Activated T-cell treated with anti-CD3 and anti-CD28 coated beads, Interleukin-2, amount 50 U/mL, for 72 hours (primary cell): Measurements from ENCODE around the gene CDC34. TPM values are rescaled to one million over a fixed set of nuclear protein-coding genes. Genes with fewer than 3 reads are reported as not detected.

ENCODE experiments used
- ATAC-seq, 2 donors: fragments of 150-1000 bp; cut with Tn5 transposase; replicated peaks in 1 of 2; 2 replicates each; pipeline ENCODE4 v1.10.0; 2021; ENCODE audit warnings: moderate library complexity in 2 of 2, mild to moderate bottlenecking in 1 of 2
- DNase-seq, 2 donors: peaks; one replicate each; pipeline ENCODE4 v3.0.0; 2021 to 2022; ENCODE audit warnings: mixed read lengths in 1 of 2
- H3K27ac Mint-ChIP-seq: one replicate; pipeline ENCODE4 v1.8.0; 2022; ENCODE audit warnings: mild to moderate bottlenecking, moderate library complexity, mixed read lengths
- H3K27me3 Mint-ChIP-seq: one replicate; pipeline ENCODE4 v1.8.0; 2022; ENCODE audit warnings: low read depth, mixed read lengths
- H3K36me3 Mint-ChIP-seq, 2 donors: one replicate each; pipeline ENCODE4 v1.8.0; 2022; ENCODE audit warnings: mixed read lengths in 2 of 2, mild to moderate bottlenecking in 1 of 2; ENCODE audit not compliant: insufficient read depth in 2 of 2
- H3K4me1 Mint-ChIP-seq: one replicate; pipeline ENCODE4 v1.8.0; 2022; ENCODE audit warnings: low read depth, mixed read lengths
- H3K4me3 Mint-ChIP-seq, 2 donors: one replicate each; pipeline ENCODE4 v1.8.0; 2022; ENCODE audit warnings: mild to moderate bottlenecking in 2 of 2, mixed read lengths in 2 of 2, moderate library complexity in 2 of 2
- H3K9me3 Mint-ChIP-seq, 2 donors: one replicate each; pipeline ENCODE4 v1.8.0; 2022; ENCODE audit warnings: mixed read lengths in 2 of 2
- total RNA-seq, 2 donors: library from RNA; stranded (reverse); gene quantifications; one replicate each; pipeline ENCODE4 v1.2.3, GENCODE V29; 2022

CDC34 gene
- total RNA-seq, 2 donors from 2014 or later = 48.4 to 56.1 TPM

- ATAC-seq (peak; percentile 88 to 90), DNase-seq (peak; percentile 64 to 67)
- Mint-ChIP-seq H3K4me3 (no peak overlapping the region), H3K36me3 (no peaks in the 10 kb centered on the region), H3K27ac (no peak overlapping the region), H3K27me3 (no peaks in the 10 kb centered on the region), H3K4me1 (peaks cover 5% of the 10 kb centered on the region), H3K9me3 (no peaks in the 10 kb centered on the region)
These were observed 12.8 kb upstream of the CDC34 start for GRCh38 chr19:518598-519231.

GRCh38 chr19:519449-519865 lies 12.1 kb upstream of the CDC34 start:
- H3K36me3 Mint-ChIP-seq = no peaks in the 10 kb centered on the region
- H3K9me3 Mint-ChIP-seq = no peaks in the 10 kb centered on the region
- peaks cover 5% of the 10 kb centered on the region for H3K4me1 Mint-ChIP-seq
- ATAC-seq (no peak), DNase-seq (no peak)
- no peak overlapping the region for H3K4me3 Mint-ChIP-seq
- no peak overlapping the region for H3K27ac Mint-ChIP-seq
- H3K27me3 Mint-ChIP-seq = no peaks in the 10 kb centered on the region

DNA sequence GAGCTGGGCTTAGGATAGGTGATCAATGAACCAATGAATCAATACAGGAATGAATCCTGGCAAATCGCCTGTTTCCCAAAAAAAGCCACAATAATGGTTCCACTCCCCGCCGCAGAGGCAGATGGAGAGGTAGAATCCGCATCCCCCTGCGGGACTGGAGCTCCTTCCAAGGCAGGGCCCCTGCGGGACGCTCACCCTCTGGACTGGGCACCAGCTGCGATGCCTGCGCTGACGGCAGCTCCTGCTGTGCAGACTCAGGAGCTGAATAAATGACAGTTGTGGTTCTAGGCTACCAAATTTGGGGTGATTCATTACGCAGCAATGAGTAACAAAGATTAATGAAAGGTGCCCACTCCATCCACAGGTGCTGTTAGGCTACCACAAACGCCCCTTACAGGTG lies 8.8 kb upstream of the CDC34 start:
- H3K4me3 Mint-ChIP-seq = no peak overlapping the region
- no peaks in the 10 kb centered on the region for H3K9me3 Mint-ChIP-seq
- no peak for ATAC-seq
- H3K4me1 Mint-ChIP-seq = no peaks in the 10 kb centered on the region
- H3K36me3 Mint-ChIP-seq = no peaks in the 10 kb centered on the region
- no peaks in the 10 kb centered on the region for H3K27me3 Mint-ChIP-seq
- no peak overlapping the region for H3K27ac Mint-ChIP-seq
- no peak for DNase-seq

DNA sequence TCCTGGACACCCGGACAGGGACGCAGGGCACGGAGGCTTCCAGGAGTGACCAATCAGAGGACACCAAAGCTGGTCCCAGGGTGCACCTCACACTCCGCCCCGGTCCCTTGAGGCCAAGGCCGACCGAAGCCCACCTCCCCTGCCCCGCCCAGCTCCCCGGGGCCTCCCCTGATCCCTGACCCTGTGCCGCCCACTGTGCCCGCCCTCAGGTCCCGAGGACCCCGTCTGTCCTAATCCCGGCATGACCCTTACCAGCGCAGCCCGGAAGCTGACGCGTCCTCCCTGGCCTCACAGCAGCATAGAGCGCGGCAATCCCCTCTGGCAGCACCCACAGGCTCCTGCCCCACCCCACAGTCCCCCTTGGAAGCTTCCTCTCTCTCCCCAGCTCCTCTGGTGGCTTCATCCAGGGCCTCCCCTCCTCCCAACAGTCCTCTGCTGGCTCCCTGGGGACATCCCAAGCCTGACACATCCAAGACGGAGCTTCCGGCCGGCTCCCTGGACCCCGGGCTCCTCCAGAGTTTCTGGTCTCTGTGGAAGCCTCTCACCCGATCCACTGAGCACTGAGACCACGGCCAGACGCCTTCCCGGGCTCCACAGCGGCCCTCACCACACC lies 7.4 kb upstream of the CDC34 start:
- no peak for ATAC-seq
- Mint-ChIP-seq H3K9me3 (no peaks in the 10 kb centered on the region), H3K27ac (no peak overlapping the region), H3K27me3 (no peaks in the 10 kb centered on the region), H3K36me3 (no peaks in the 10 kb centered on the region), H3K4me3 (no peak overlapping the region), H3K4me1 (peaks cover 5% of the 10 kb centered on the region)
- DNase-seq = no peak

GRCh38 chr19:525029-525428 lies 6.5 kb upstream of the CDC34 start:
- ATAC-seq = peak in 1 of 2 donors; percentile 9
- DNase-seq = no peak
- no peak overlapping the region for H3K4me3 Mint-ChIP-seq
- no peaks in the 10 kb centered on the region for H3K27me3 Mint-ChIP-seq
- no peaks in the 10 kb centered on the region for H3K9me3 Mint-ChIP-seq
- H3K36me3 Mint-ChIP-seq = no peaks in the 10 kb centered on the region
- H3K4me1 Mint-ChIP-seq = peaks cover 5% of the 10 kb centered on the region
- H3K27ac Mint-ChIP-seq = no peak overlapping the region

DNA sequence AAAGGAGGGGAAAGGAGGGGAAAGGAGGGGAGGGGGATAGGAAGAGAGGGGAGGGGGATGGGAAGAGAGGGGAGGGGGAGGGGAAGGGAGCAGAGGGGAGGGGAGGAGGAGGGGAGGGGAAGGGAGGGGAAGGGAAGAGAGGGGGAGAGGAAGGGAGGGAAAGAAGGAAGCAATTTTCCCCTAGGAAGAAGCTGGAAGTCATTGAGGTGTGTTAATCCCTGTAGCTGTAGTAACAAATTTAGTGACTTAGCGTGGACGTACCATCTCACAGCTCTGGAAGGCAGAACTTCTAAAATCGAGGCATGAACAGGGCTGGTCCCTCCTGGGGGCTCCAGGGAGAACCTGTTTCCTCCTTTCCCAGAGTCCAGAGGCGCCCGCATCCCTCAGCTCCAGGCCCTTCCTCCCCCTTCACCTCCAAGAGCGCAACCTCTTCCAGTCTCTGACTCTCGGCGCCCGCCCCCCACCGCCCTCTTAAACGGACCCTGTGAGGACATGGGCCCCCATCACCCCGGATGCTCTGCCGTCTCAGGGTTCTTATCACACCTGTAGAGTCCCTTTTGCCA lies 5.6 kb upstream of the CDC34 start:
- H3K9me3 Mint-ChIP-seq = no peaks in the 10 kb centered on the region
- H3K4me1 Mint-ChIP-seq = peaks cover 5% of the 10 kb centered on the region
- H3K36me3 Mint-ChIP-seq = no peaks in the 10 kb centered on the region
- no peak for DNase-seq
- no peak overlapping the region for H3K27ac Mint-ChIP-seq
- H3K27me3 Mint-ChIP-seq = no peaks in the 10 kb centered on the region
- no peak for ATAC-seq
- no peak overlapping the region for H3K4me3 Mint-ChIP-seq

DNA sequence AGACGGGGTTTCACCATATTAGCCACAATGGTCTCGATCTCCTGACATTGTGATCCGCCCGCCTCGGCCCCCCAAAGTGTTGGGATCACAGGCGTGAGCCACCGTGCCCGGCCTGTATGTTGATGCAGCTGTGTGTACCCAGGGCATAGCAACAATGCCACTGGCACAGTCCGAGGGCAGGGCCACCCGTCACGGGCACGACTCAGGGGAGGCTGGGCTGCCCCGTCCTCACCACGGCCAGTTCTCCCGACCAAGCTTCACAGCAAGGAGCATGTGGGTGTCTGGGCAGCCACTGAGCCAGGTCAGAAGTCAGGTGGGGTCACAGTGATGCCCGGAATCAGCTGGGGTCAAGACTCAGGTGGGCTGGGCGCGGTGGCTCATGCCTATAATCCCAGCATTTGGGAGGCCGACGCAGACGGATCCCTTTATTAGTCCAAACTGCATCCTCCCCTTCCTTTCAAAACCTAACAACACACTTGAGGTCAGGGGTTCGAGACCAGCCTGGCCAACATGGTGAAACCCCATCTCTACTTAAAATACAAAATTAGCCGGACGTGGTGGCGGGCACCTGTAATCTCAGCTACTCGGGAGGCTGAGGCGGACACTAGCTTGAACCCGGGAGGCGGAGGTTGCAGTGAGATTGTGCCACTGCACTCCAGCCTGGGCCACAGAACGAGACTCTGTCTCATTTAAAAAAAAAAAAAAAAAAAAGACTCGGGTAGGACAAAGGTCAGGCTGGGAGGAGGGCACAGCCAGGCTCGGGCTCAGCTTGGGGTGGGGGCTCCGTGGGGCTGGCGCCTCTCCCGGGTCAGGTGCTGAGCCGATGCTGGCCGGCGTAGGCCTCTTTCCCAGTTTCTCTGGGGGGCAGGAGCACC lies 1.2 kb upstream of the CDC34 start:
- Mint-ChIP-seq H3K27me3 (no peaks in the 10 kb centered on the region), H3K36me3 (no peaks in the 10 kb centered on the region), H3K4me1 (peaks cover 20% of the 10 kb centered on the region), H3K27ac (peak overlapping the region; percentile 42), H3K4me3 (peak overlapping the region; percentile 78 to 84), H3K9me3 (no peaks in the 10 kb centered on the region)
- DNase-seq = no peak
- ATAC-seq = no peak

DNA sequence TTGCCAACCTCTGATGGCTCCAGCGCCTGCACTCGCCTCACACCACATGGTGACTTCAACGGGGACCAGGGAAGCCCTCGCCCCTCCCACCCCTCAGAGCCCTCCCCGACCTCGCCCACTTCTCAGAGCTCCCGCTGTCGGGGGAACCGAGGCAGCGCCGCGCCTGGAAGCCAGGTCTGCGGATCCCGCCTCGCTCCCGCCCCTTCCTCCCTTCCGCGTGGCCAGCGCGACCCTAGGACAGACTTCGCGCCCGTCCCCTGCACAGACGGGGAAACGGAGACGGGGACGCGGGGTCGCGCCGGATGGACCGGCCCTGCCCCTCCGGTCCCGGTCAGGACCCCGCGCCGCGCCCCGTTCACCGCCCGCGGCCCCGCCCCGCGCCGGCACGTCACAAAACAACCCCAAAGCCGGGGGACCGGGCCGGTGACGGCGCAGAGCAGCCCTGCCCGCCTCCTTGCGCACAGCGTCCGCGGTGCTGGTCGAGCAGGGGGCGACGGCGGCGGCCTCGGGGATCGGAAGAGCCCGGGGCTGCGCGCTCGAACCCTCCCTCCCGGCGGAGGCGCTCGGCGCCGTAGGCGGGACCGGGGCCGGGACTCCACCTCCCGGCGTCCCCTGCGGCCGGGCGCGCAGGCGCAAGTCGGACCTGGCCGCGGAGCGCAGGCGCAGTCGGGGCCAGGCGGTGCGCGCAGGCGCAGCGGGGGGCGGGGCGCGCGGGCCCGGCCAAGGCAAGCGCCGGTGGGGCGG lies 379 bp upstream of the CDC34 start:
- Mint-ChIP-seq H3K4me1 (peaks cover 20% of the 10 kb centered on the region), H3K36me3 (no peaks in the 10 kb centered on the region), H3K9me3 (no peaks in the 10 kb centered on the region), H3K4me3 (peak overlapping the region; percentile 78 to 84), H3K27me3 (no peaks in the 10 kb centered on the region), H3K27ac (peak overlapping the region; percentile 79)
- ATAC-seq (peak; percentile 74 to 77), DNase-seq (peak; percentile 88 to 97)

- DNase-seq (peak; percentile 47 to 50), ATAC-seq (peak in 1 of 2 donors; percentile 29)
- Mint-ChIP-seq H3K4me3 (peak overlapping the region; percentile 84 to 91), H3K9me3 (no peaks in the 10 kb centered on the region), H3K4me1 (peaks cover 20% of the 10 kb centered on the region), H3K27ac (peak overlapping the region; percentile 18), H3K36me3 (no peaks in the 10 kb centered on the region), H3K27me3 (no peaks in the 10 kb centered on the region)
These were observed 1.2 kb downstream of the CDC34 start for GRCh38 chr19:532561-533363.

DNA sequence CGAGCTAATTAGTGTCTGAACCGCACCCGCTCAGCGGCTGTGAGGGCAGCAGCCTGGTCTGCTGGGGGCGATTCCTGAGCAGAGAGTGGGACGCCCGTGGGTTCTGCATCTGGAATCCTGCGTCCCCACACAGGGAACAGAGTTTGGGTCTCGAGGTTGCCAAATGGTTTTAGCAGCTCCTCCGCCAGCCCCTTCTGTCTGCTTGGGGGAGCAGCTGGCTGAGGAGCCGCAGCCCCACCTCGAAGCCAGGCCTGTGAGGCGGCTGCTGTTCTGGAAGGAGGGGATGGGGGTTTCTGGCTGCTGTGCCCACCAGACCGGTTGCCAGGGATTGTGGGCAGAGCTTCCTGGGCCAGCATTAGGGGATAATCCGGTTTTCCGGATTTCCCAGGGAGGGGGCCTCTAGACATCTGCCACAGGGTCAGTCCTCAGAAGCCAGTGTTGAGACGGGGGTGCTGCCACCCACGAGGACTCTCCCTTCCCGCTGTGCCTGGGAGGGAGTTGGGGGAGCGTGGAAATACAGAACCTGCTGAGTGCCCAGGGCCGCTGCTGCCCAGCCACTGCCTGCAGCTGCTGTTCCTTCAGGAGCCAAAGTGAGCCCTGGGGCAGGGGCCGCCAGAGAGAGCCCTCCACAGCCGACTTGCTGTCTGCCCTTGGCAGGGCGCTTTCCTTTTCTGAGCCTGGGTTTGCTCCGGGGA lies 2.0 kb downstream of the CDC34 start:
- no peaks in the 10 kb centered on the region for H3K27me3 Mint-ChIP-seq
- no peaks in the 10 kb centered on the region for H3K36me3 Mint-ChIP-seq
- H3K9me3 Mint-ChIP-seq = no peaks in the 10 kb centered on the region
- H3K4me3 Mint-ChIP-seq = peak overlapping the region; percentile 84 to 91
- H3K27ac Mint-ChIP-seq = peak overlapping the region; percentile 18
- ATAC-seq (no peak), DNase-seq (no peak)
- H3K4me1 Mint-ChIP-seq = peaks cover 16% of the 10 kb centered on the region

DNA sequence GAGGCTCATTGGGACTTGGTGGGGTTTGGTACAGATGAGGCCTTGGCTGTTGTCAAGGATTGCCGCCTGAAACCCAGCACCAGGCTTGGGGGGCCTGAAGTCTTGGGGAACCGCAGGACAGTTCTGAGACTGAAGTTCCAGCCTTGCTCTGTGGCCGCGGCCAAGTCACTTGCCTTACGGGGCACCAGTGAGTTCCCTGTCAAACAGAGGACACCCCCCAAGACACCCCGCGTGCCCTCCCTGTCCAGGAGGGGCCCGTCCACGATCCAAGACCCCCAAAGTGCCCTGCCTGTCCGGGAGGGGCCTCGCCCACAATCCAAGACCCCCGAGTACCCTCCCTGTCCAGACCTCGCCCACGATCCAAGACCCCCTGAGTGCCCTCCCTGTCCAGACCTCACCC lies 2.5 kb downstream of the CDC34 start:
- peak overlapping the region; percentile 84 to 91 for H3K4me3 Mint-ChIP-seq
- H3K27ac Mint-ChIP-seq = no peak overlapping the region
- ATAC-seq = no peak

More for the DNA sequence above, 2.5 kb downstream of the CDC34 start:
- Mint-ChIP-seq H3K9me3 (no peaks in the 10 kb centered on the region), H3K4me1 (peaks cover 15% of the 10 kb centered on the region), H3K36me3 (no peaks in the 10 kb centered on the region), H3K27me3 (no peaks in the 10 kb centered on the region)
- no peak for DNase-seq
